Endothelial cell of hepatic sinusoid (primary cell): ENCODE results near the gene TCP1.
"Not testable (repeated sequence)": the region's sequence is repeated elsewhere in the genome, so short reads cannot be mapped to it uniquely, and the experiment has no call there.

Experiments
- in situ Hi-C: cut with HindIII; loops from 2 replicates; pipeline ENCODE4 v1.10.0; 2017; ENCODE audit warnings: low sequenced_read_pairs

The TCP1 gene

DNA sequence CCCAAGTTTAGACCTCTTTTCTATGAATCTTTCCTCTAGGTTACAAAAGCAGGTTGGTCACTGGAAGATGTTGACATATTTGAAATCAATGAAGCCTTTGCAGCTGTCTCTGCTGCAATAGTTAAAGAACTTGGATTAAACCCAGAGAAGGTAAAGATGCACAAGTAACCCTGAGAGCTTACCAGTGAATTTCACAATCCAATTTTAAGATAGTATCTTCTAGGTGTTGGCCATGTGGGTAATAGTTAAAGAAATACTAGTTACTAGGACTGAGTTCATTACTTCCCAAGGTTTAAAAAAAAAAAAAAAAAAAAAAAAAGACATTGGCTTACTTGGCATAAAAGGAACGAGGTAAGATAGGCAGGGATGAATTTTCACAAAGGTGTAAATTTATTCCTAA is 11.3 kb downstream of the TCP1 start:
- in situ Hi-C loops = no loop called here

DNA sequence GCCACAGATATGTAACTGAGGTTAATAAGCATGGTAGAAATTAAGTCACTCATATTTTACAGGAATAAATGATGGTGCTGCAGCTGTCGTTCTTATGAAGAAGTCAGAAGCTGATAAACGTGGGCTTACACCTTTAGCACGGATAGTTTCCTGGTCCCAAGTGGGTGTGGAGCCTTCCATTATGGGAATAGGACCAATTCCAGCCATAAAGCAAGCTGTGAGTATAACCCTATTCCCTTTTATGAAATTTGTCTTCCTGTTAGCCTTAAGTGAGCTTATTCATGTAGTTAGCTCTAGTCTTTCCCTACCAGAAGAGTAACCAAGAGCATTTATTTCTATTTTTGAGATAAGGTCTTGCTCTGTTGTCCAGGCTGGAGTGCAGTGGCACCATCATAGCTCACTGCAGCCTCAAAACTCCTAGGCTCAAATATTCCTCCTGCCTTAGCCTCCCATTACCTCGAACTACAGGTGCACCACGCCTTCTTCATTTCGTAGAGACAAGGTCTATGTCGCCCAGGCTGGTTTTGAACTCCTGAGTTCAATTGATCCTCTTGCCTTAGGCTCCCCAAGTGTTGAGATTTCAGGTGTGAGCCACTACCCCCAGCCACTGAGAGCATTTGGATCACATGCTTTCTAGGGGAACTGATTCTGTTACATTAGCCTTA is 12.0 kb downstream of the TCP1 start:
- in situ Hi-C loops = no loop called here

DNA sequence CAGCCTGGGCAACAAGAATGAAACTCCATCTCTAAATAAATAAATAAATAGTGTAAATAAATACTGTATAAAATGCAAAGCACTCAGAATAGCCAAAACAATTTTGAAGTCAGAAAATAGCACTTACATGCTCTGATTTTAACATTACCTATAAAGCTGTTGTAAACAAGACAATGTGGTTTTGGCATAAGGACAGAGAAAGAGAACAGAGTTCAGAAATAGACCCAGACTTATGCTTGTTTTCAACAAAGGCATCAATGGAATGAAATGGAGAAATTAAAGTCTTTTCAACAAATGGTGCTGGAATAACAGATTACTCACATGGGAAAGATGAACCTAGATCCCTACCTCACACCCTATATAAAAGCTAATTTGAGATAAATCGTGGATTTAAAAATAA is 17.2 kb downstream of the TCP1 start:
- in situ Hi-C loops = no loop called here

DNA sequence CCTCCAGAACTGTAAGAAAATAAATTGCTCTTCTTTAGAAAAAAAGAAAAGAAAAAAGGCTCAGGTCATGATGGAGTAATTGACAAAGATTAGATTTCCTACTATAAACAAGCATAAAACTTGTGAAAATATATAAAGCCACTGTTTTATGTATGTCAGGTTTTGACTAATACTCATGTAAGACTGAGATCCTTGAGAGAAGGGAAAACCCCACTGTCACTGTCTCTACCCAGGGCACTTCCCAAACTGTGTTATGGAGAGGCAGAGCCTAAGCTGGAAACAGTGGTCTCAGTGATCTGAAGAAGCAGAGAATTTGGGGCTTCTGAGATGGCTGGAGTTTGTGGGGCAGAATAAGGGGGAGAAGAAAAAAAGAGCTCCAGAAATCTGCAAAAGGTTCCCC is 19.9 kb downstream of the TCP1 start:
- in situ Hi-C loops = no loop called here

DNA sequence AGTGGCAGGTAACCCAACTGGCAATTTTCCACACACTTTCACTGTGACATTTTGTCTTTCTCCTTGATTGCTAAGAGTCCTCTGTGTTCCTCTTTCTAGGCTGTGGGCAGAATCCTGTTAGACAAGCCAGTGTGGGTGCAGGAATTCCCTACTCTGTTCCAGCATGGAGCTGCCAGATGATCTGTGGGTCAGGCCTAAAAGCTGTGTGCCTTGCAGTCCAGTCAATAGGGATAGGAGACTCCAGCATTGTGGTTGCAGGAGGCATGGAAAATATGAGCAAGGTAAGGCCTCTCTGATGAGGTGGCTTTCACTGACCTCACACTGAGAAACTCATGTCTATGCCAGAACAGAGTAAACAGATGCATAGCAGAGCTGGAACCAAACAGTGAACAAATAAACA is 22.5 kb downstream of the TCP1 start:
- in situ Hi-C loops = no loop called here

DNA sequence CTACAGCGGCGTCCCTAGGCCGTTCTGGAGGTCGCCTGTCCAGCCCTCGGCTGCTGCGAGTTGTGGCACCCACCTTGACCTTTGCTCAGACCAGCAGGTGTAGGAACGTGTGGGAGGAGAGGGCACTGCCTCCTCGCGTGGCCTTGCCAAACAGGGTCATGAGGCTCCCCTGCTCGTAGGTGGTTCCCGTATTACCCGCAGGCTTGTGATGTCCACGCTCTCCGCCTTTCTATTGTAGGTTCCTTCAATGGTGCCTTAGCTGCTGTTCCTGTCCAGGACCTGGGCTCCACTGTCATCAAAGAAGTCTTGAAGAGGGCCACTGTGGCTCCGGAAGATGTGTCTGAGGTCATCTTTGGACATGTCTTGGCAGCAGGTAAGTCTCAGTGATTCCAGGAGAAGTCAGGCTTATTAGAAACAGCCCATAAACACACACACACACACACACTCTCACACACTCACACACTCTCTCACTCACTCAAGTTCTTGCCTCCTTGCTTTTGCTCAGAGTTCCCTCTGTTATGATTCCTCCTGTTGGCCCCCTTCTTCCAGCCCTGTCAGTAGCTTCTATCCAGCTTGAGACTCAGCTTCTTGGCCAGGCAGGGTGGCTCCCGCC is 26.6 kb downstream of the TCP1 start:
- in situ Hi-C loops = loop anchor here (5.0 kb wide), 1 partner anchor 70 kb away; the partner anchor contains the start of gene SOD2

DNA sequence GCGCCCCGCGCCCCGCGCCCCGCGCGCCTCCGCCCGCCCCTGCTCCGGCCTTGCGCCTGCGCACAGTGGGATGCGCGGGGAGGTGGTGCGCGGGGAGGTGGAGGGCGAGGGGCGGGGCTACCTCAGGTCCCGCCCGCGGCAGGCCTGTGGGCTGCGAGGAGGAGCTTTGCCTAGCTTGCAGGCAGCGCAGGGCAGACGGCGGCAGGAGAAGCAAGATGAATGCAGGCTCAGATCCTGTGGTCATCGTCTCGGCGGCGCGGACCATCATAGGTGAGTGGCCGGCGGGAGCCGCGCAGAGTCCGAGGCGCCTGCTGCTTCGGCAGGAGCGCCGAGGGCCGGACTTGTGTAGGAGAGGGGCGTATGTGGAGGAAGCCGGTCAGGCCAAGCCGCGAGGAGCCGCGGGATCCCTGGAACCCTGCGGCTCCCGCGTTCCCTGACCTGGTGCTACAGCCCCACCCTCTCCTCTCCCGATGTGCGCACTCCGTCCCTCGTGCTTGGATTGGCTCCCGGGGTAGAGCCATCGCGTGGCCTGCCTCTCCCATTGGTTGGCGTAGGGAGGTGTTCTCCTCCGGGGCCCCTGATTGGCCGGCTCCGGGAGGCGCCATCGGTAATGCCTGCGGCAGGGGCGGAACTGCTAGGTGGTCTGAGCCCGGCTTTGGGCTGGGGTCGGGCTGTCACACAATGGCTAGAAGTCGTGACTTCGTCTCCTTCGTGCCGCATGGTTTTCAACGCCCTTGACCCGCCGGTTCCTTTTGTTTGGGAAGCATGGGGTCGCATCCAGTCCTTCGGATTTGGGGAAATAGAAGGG is 27.3 kb downstream of the TCP1 start, which contains the start of gene ACAT2:
Gene ACAT2, plus strand, starts transcription at position 173 of the 808 bp plus-strand sequence. Its CDS starts 43 bp downstream, at position 216.
- in situ Hi-C loops = loop anchor here (5.0 kb wide), 1 partner anchor 70 kb away; the partner anchor contains the start of gene SOD2

DNA sequence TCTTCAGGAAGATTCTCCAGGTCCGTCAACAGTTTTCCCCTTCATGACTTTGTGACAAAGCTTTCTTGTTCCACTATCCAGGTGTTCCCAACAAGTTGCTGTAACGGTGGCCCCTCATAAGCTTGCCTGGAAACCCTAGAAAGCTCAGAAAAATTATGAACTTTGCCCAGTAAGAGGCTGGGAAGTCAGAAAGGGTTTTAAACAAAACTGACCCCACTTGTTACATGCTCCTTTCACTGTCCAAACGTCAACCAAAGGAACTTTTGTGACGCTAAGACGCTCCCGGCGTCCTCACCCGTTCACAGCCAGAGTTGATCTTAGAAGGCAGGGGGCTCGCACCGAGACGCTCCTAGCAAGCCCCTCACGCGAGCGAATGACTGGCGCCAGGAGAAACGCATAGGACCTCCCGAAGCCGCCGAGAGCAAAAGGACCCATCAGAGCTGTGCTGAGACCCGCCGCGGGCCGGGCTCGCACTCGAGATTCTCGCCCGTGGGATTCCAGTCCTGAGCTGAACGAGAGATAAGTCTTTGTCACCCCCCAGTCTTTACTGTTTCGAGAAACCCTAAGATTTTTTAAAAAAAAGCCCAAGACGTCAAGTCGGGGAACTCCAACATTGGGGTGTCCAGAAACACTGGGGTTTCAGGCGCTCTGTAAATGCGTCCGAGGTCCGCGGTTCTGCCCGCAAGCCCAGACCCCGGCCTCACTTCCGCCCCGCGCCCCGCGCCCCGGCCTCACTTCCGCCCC is 28.1 kb downstream of the TCP1 start:
- in situ Hi-C loops = loop anchor here (5.0 kb wide), 1 partner anchor 69 kb away; the partner anchor contains the start of gene SOD2

DNA sequence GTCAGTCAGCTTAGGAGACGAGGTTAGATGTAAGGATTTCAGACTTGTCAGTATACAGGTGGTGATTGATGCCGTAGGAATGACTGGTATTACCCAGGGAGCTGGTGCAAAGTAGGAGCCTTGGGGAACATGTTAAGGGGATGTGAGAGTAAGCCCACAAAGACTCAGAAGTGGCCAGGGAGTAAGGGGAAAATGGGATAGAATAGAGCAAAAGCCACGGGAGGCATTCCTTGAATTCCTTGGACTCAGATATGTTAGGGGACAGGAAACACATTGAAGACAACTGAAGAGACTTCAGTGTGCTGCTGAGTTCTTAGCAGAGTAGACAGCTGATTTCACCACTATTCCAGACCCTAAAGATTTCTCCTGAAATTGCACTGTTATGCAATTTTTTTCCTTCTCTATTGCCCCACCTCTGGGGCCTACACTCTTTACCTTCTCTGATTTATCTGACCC is 28.8 kb downstream of the TCP1 start:
- in situ Hi-C loops = loop anchor here (5.0 kb wide), 1 partner anchor 68 kb away; the partner anchor contains the start of gene SOD2

DNA sequence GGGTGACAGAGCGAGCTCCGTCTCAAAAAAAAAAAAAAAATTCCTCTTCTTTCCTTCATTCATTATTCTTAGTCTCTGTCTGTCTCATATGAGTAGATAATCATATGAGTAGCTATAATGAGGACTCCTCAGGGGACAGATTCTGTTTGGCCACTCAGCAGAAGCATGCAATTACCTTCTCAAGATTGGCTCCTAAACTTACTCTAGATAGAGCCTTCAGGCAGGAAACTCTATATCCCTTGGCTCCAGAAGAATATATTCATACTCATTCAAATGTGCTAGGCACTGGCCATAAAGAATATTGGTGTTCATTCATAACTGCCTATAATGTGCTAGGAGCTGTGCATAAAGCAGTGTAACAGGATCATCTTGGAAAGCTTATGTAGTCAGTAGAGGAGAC is 29.8 kb downstream of the TCP1 start:
- in situ Hi-C loops = loop anchor here (5.0 kb wide), 1 partner anchor 67 kb away; the partner anchor contains the start of gene SOD2

DNA sequence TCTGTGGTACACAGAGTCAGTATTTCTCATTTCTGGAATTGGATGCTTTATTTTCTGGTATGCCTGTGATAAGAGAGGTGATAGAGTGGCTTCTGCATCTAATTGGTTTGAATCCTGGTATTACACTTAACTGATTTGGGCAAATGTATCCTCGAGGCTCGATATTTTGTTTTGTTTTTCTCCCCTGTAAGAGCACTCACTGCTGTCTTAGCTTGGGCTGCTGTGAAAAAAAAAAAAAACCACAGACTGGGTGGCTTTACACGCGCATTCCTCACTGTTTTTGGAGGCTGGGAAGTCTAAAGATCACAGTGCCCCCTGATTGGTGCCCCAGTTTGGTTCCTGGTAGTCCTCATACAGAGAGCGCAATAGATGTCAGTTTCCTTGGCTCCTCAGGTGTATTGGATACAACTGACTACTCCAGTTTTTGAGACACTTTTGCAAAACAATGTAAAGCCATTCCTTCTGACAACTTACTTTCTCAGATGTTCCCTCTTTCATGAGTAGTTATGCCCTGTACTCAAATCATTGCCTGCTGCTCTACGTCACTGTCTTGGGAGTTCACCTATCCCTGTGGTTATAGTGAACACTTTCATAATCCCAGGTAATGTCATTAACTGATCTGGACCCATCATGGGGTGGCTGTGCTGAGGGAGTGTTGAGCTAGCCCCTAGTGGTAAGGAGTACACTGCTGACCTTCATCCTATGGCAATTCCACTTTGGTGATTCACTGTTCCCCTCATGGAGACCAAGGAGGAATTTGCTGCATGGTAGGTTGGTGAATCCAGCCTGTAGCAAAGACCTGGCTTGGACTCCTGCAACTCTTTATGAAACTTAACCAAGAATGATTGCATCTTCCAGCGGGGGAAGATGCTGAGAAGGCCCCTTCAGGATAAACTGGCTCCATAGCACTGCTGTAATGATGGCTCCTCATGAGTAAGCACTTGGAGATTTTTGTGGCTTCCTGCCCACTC is 31.1 kb downstream of the TCP1 start:
- in situ Hi-C loops = no loop called here

DNA sequence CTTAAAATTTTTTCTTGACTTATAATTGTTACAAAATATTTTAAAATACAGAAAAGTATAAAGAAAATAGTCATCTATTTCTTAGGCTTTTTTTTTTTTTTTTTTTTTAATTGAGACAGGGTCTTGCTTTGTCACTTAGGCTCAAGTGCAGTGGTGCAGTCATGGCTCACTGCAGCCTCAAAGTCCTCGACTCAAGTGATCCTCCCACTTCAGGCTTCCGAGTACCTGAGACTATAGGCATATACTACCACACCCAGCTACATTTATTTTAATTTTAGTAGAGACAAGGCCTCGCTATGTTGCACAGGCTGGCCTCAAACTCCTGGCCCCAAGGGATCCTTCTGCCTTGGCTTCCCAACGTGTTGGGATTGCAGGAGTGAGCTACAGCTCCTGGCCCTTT is 32.9 kb downstream of the TCP1 start:
- in situ Hi-C loops = no loop called here

DNA sequence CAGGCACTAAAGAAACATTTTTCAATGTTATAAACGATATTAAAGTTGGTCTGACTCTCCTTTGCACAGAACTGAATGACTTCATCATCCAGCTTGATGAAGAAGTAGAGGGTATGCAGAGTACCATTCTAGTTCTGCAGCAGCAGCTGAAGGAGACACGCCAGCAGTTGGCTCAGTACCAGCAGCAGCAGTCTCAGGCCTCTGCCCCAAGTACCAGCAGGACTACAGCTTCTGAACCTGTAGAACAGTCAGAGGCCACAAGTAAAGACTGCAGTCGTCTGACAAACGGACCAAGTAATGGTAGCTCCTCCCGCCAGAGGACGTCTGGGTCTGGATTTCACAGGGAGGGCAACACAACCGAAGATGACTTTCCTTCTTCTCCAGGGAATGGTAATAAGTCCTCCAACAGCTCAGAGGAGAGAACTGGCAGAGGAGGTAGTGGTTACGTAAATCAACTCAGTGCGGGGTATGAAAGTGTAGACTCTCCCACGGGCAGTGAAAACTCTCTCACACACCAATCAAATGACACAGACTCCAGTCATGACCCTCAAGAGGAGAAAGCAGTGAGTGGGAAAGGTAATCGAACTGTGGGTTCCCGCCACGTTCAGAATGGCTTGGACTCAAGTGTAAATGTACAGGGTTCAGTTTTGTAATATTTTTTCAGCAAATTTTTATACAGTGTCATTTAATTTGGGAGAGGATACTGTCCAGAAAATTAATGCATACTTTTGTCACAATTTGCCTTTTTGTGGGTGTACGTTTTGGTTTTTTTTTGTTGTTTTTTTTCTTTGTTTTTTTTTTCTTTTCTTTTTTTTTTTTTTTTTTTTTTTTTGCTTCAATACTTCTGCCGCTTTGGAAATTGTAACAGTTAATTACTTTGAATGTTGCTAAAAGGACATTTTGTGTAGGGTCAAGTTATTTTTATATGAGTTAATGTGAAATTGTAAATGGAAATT is 34.2 kb downstream of the TCP1 start:
- in situ Hi-C loops = no loop called here

DNA sequence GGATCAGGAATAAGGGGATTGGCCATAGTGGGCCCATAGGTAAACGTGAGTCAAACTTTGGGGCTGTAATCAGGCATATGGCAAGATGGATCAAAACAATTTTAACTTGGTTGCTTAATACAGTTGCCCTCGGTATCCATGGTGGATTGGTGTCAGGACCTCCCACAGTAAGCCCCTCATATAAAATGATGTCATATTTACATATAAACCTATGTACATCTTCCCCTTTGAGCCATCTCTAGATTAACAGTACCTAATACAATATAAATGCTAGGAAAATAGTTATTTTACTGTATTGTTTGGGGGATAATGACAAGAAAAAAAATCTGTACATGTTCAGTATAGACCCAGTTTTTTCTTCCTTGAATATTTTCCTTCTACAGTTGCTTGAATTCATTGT is 35.0 kb downstream of the TCP1 start:
- in situ Hi-C loops = no loop called here

DNA sequence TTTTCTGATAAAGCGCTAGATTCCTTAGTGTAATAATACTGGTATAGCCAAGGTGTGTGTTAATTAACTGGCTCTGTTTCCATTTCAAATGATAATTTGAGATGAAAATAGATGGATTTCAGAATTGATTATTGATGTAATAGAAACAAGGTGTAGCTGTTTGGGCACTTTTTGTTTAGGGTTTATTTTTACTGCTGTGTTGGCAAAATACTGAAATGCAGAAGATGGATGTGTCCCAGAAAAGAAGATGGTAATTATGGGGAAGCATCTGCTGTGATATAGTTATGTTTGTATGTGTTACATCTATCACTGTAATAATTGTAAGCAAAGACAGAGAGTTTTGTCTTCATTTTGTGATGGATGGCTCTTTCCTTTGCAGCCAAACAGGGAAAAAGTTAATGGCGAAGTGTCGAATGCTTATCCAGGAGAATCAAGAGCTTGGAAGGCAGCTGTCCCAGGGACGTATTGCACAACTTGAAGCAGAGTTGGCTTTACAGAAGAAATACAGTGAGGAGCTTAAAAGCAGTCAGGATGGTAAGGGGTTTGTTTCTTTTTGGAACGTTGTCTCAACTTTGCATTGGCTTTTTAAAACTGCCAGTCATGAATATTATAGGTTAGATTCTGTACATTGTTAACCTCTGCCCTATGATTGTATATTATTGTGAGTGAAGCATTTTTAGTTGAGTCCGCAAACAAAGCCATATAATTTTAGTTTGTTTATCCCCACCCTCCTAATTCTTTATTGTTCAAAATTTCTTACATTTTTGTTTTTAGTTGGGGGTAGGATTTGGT is 36.1 kb downstream of the TCP1 start:
- in situ Hi-C loops = no loop called here

DNA sequence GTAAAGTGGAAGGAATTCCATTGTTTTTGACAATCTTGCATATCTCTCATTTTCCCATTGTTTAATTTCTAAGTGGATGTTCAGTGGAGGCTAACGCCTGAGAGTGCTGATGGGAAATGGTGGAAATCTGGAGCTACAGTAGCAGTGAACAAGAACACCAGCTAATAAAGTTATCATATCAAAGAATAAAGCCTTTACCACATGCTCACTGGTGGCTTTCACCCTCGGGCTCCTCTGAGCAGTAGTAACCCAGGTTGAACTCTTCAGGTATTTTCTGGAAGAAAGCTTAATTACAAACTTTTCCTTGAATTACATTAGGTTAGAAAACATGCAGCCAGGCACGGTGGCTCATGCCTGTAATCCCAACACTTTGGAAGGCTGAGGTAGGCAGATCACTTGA is 38.0 kb downstream of the TCP1 start:
- in situ Hi-C loops = no loop called here

DNA sequence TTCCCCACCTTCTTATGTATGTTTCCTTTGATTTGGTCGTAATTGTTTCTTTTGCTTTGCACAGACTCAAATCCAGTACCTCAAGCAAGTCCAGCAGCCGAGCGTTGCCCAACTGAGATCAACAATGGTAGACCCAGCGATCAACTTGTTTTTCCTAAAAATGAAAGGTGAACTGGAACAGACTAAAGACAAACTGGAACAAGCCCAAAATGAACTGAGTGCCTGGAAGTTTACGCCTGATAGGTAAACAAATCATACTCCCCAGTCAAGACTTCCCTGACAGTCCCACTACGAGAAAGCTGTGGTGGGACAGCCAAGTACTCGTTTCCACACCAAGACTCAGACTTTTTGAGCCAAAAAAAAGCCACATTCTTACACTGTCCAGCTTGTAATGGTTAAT is 41.3 kb downstream of the TCP1 start:
- in situ Hi-C loops = not testable (repeated sequence)

DNA sequence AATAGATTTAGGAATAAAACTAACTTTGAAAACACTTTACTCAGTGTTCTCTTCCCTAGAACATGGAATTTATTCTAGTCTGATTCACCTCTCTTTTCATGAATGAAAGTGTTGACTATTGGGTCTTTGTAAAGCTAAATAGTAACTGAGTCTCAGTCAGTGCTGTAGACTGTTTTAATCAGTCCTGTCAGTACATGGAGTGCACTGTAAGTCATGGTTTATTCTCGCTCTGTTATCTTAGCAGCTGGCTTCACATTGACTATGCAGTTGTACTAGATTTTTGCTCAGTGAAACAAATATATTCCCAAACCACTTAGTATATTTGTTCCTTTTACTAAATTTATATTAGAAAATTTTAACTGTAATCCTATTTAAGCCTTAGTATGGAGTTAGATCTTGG is 42.6 kb downstream of the TCP1 start:
- in situ Hi-C loops = no loop called here
